ENCODE results near the gene CROCC2.

The CROCC2 gene

DNA sequence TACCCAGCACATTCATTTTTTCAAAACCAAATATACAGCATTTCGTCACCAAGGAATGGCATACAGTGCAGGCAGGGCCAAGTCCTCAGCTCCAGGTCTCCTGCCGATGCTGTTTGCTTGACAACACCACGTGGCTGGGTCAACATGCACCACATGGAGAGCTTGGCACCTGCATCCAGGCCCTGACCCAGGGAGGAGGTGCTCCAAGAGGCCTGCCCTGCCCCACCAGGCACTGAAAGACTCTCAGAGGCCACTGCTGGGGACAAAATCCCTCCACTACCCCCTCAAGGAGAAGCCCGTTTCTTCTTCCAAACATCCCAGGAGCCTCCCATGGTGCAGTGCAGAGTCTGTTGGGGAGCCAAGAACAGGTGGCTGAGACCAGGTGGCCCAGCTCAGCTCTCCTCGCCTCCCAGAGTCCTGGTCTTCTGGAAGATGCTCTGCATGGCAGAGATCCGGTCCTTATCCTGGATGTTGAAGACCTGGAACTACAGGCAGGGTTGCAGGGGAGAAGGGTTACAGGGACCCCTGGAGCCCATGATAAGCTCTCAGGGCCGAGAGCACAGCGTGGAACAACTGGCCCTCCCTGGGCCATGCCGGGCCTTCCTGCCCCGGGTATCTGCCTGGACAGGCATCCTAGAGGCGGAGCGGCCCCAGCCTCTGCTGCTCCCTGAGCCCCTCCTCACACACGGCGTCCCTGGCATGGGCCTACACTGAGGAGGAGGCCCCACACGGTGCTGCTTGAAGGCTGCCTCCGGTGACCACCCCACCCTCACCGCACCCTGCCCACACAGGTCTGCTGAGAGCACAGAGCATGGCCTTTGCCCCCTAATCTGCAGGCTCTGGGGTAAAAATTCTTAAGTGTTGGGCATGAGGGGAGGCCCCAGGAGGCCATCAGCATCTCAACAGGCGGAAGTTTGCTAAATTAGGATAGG is 19.2 kb upstream of the CROCC2 start:
- H3K4me3 ChIP-seq (ENCODE audit: insufficient read depth, low read depth, low read length, poor library complexity, severe bottlenecking), result no peak overlapping the region
- H3K4me1 ChIP-seq (ENCODE audit: control insufficient read depth, insufficient read depth, low read length, poor library complexity, severe bottlenecking), result no peaks in the 10 kb centered on the region
- H3K9me3 ChIP-seq (ENCODE audit: control insufficient read depth, low read length), result no peaks in the 10 kb centered on the region
- no peaks in the 10 kb centered on the region for H3K36me3 ChIP-seq (ENCODE audit: control insufficient read depth, insufficient read depth, low read length)
- no peaks in the 10 kb centered on the region for H3K27me3 ChIP-seq (replicated peaks; ENCODE audit: control insufficient read depth, insufficient read depth, low read length, poor library complexity, severe bottlenecking)
- DNase-seq, result no peak
- H3K27ac ChIP-seq (ENCODE audit: insufficient read depth, low read length, poor library complexity, severe bottlenecking), result no peak overlapping the region

DNA sequence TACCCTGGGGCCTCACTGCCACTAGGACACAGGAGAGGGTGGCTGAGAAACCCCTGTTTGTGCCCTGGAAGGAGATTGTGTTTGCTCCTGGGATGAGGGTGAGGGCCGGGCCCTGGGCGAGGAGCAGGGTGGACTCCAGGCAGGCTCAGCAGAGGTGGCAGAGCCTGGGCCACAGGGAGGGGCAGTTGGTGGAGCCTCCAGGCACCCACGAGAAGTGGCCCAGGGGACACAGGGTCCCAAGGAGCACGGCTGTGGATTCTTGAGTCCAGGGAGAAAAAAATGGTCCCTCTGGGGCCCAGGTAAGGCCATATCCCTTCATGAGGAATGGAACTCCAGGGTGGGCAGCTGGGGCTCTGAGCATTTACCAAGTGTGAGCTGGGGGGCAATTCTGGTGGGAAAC is 18.5 kb upstream of the CROCC2 start:
- Histone ChIP-seq H3K27me3 (replicated peaks; ENCODE audit: control insufficient read depth, insufficient read depth, low read length, poor library complexity, severe bottlenecking) (no peaks in the 10 kb centered on the region), H3K4me3 (ENCODE audit: insufficient read depth, low read depth, low read length, poor library complexity, severe bottlenecking) (no peak overlapping the region)

DNA sequence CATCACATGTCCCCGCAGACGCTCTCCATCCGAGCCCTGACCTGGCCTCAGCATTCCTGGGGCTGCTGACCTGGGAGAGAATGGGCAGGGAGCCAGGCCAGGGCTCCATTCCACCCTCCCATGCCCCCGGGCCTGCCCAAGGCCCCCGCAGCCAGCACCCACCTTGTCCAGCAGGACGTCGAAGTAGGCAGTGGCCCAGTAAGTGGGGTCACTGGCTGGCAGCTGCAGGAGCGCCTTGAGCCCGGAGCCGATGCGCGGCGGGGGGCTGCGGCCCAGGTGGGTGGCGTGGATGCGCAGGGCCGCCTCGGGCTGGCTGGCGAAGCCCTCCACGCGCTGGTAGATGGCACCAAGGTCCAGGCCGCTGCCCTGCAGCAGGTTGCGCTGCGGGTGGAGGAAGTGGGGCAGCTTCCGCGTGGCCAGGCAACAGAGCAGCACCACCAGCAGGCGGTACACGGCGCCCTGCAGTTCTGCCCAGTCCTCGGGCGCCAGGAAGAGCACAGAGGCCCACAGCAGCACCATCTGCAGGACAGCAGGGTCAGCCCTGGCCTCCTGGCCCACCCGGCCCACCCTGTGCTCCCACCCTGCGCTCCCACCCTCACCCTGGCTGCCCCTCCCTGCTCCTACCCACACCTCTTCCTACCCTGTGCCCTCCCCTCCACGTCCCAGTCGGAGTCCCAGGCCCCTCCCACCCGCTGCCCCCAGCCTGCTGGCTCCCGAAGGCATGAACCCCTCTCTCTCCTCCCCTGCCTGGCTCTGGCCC is 17.8 kb upstream of the CROCC2 start:
- Histone ChIP-seq H3K36me3 (ENCODE audit: control insufficient read depth, insufficient read depth, low read length) (no peaks in the 10 kb centered on the region), H3K4me3 (ENCODE audit: insufficient read depth, low read depth, low read length, poor library complexity, severe bottlenecking) (no peak overlapping the region), H3K27ac (ENCODE audit: insufficient read depth, low read length, poor library complexity, severe bottlenecking) (no peak overlapping the region), H3K27me3 (replicated peaks; ENCODE audit: control insufficient read depth, insufficient read depth, low read length, poor library complexity, severe bottlenecking) (no peaks in the 10 kb centered on the region), H3K9me3 (ENCODE audit: control insufficient read depth, low read length) (no peaks in the 10 kb centered on the region), H3K4me1 (ENCODE audit: control insufficient read depth, insufficient read depth, low read length, poor library complexity, severe bottlenecking) (no peaks in the 10 kb centered on the region)
- no peak for DNase-seq

More for the DNA sequence above, 18.5 kb upstream of the CROCC2 start:
- Histone ChIP-seq H3K27ac (ENCODE audit: insufficient read depth, low read length, poor library complexity, severe bottlenecking) (no peak overlapping the region), H3K36me3 (ENCODE audit: control insufficient read depth, insufficient read depth, low read length) (no peaks in the 10 kb centered on the region), H3K4me1 (ENCODE audit: control insufficient read depth, insufficient read depth, low read length, poor library complexity, severe bottlenecking) (no peaks in the 10 kb centered on the region), H3K9me3 (ENCODE audit: control insufficient read depth, low read length) (no peaks in the 10 kb centered on the region)
- DNase-seq, result no peak

GRCh38 chr2:240888890-240889573 is 17.1 kb upstream of the CROCC2 start:
- Histone ChIP-seq H3K4me3 (ENCODE audit: insufficient read depth, low read depth, low read length, poor library complexity, severe bottlenecking) (no peak overlapping the region), H3K27ac (ENCODE audit: insufficient read depth, low read length, poor library complexity, severe bottlenecking) (no peak overlapping the region), H3K27me3 (replicated peaks; ENCODE audit: control insufficient read depth, insufficient read depth, low read length, poor library complexity, severe bottlenecking) (no peaks in the 10 kb centered on the region), H3K4me1 (ENCODE audit: control insufficient read depth, insufficient read depth, low read length, poor library complexity, severe bottlenecking) (no peaks in the 10 kb centered on the region), H3K36me3 (ENCODE audit: control insufficient read depth, insufficient read depth, low read length) (no peaks in the 10 kb centered on the region), H3K9me3 (ENCODE audit: control insufficient read depth, low read length) (no peaks in the 10 kb centered on the region)
- no peak for DNase-seq

DNA sequence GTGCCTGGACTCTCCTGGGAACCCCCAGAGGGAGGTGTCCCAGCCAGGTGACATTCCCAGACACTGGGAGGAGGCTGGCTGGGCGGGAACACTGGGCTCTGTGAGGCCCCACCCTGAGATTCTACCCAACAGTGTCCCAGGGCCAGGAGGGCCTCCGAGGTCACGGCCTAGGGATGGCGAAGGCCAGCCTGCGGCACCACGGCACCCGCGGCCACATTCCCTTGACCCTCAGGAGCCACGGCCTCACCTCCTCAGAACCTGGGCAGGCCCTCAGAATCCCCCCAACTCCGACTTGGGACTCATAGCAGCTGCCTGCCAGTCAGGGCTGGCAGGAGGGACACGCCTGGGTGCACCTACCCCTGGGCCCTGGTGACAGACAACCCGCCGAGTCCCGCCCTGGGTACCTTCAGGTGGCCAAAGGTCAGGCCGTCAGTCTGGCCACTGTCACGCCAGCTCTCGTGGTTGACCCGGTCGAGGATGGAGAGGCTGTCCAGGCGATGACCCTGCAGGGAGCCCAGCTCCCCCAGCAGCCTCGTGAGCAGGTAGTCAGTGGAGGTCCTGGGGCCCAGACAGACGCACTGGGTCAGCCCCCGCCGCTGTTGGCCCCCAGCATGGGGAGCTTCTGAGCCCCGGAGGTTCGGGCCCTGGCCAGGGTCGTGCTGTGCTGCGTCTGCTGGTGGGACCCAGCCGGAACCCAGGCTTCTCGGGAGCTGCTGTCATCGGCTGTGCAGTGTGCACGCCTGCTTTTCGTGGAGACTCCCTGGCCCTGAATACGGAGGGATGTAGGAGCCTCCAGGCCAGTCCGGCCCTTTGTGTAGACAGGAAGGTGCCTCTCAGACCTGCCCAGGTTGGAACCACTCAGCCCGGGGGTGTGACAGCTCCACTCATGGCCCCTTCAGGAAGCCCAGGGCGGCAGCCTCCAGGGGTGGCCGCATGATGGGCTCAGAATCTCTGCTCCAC is 16.3 kb upstream of the CROCC2 start:
- no peaks in the 10 kb centered on the region for H3K9me3 ChIP-seq (ENCODE audit: control insufficient read depth, low read length)
- no peak for DNase-seq
- no peaks in the 10 kb centered on the region for H3K27me3 ChIP-seq (replicated peaks; ENCODE audit: control insufficient read depth, insufficient read depth, low read length, poor library complexity, severe bottlenecking)
- H3K36me3 ChIP-seq (ENCODE audit: control insufficient read depth, insufficient read depth, low read length), result no peaks in the 10 kb centered on the region
- H3K4me3 ChIP-seq (ENCODE audit: insufficient read depth, low read depth, low read length, poor library complexity, severe bottlenecking), result no peak overlapping the region
- no peak overlapping the region for H3K27ac ChIP-seq (ENCODE audit: insufficient read depth, low read length, poor library complexity, severe bottlenecking)
- no peaks in the 10 kb centered on the region for H3K4me1 ChIP-seq (ENCODE audit: control insufficient read depth, insufficient read depth, low read length, poor library complexity, severe bottlenecking)

GRCh38 chr2:240890691-240891090 is 15.4 kb upstream of the CROCC2 start:
- no peak for DNase-seq
- H3K27me3 ChIP-seq (replicated peaks; ENCODE audit: control insufficient read depth, insufficient read depth, low read length, poor library complexity, severe bottlenecking), result no peaks in the 10 kb centered on the region

GRCh38 chr2:240891492-240892340 is 14.4 kb upstream of the CROCC2 start:
- H3K9me3 ChIP-seq (ENCODE audit: control insufficient read depth, low read length), result no peaks in the 10 kb centered on the region
- H3K36me3 ChIP-seq (ENCODE audit: control insufficient read depth, insufficient read depth, low read length), result no peaks in the 10 kb centered on the region
- no peak for DNase-seq
- no peaks in the 10 kb centered on the region for H3K27me3 ChIP-seq (replicated peaks; ENCODE audit: control insufficient read depth, insufficient read depth, low read length, poor library complexity, severe bottlenecking)
- H3K4me1 ChIP-seq (ENCODE audit: control insufficient read depth, insufficient read depth, low read length, poor library complexity, severe bottlenecking), result no peaks in the 10 kb centered on the region
- H3K27ac ChIP-seq (ENCODE audit: insufficient read depth, low read length, poor library complexity, severe bottlenecking), result no peak overlapping the region
- no peak overlapping the region for H3K4me3 ChIP-seq (ENCODE audit: insufficient read depth, low read depth, low read length, poor library complexity, severe bottlenecking)

More at GRCh38 chr2:240890691-240891090, 15.4 kb upstream of the CROCC2 start:
- Histone ChIP-seq H3K36me3 (ENCODE audit: control insufficient read depth, insufficient read depth, low read length) (no peaks in the 10 kb centered on the region), H3K4me3 (ENCODE audit: insufficient read depth, low read depth, low read length, poor library complexity, severe bottlenecking) (no peak overlapping the region), H3K27ac (ENCODE audit: insufficient read depth, low read length, poor library complexity, severe bottlenecking) (no peak overlapping the region), H3K4me1 (ENCODE audit: control insufficient read depth, insufficient read depth, low read length, poor library complexity, severe bottlenecking) (no peaks in the 10 kb centered on the region), H3K9me3 (ENCODE audit: control insufficient read depth, low read length) (no peaks in the 10 kb centered on the region)

DNA sequence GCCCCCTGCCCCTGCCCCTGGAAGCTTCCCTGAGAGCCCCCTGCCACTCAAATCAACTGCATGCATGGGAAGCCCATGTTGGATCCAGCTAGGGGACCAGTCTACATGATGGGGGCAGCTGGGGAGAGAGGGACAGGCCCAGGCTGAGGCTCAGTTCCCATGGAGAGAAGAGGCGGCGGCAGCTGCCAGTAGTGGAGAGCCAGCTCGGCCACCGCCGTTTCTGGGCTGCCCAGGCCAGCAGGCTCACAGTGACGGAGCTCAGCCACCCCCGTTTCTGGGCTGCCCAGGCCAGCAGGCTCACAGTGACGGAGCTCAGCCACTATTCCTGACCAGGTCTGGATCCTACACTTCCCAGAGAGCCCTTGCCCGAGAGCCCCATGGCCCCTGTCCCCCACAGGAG is 13.8 kb upstream of the CROCC2 start:
- Histone ChIP-seq H3K4me3 (ENCODE audit: insufficient read depth, low read depth, low read length, poor library complexity, severe bottlenecking) (no peak overlapping the region), H3K27ac (ENCODE audit: insufficient read depth, low read length, poor library complexity, severe bottlenecking) (no peak overlapping the region), H3K27me3 (replicated peaks; ENCODE audit: control insufficient read depth, insufficient read depth, low read length, poor library complexity, severe bottlenecking) (no peaks in the 10 kb centered on the region), H3K4me1 (ENCODE audit: control insufficient read depth, insufficient read depth, low read length, poor library complexity, severe bottlenecking) (no peaks in the 10 kb centered on the region), H3K36me3 (ENCODE audit: control insufficient read depth, insufficient read depth, low read length) (no peaks in the 10 kb centered on the region), H3K9me3 (ENCODE audit: control insufficient read depth, low read length) (no peaks in the 10 kb centered on the region)
- no peak for DNase-seq

Measured in effector memory CD4-positive, alpha-beta T cell (primary cell).